ENCODE results near the gene IL3RA.
A peak's percentile ranks its signal among the peaks of the same experiment; 100 is the strongest.

The IL3RA gene

DNA sequence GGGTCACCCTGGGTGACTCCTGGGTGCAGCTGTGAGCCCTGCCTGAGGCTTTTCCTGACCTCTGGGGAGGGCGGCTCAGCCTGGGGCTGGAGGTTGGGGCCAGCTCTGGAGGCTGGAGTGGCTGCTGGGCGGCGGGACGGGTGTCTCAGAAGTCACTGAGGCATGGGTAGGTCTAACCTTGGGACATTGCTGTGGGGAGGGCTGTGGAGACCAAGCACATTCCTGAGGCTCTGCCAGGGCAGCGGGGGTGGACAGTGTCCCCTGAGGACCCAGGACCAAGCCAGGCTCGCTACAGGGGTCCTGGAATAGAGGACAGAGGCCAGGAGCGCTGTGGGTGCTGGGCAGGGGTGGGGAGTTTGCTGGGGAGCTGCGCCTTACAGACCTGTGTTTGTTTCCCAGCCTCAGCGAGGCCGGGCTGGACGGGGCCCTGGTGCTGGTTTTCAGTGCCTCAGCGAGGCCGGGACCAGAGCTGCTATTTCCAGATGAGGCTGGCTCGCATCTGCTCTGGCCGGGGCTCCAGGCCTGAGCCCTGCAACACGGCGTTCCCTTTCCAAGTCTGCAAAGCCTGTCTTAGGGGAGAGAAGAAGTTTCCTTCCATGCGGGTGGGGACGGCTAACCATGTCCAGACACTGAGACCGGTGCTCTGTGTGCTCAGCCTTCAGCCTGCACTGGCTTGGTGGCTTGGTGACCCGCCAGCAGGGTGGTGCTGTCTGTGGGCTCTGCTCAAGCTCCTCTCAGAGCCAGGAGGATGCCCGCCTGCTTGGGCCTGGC lies 58.3 kb downstream of the IL3RA start:
- Histone ChIP-seq H3K36me3 (replicated peaks in 1 of 2; ENCODE audit: control insufficient read depth in 2 of 2, insufficient read depth in 2 of 2, low read length in 2 of 2) (peaks cover 15 to 45% of the 10 kb centered on the region in 2 donors), H3K4me1 (ENCODE audit: control insufficient read depth in 2 of 2, insufficient read depth in 1 of 2, low read depth in 1 of 2, low read length in 2 of 2) (peaks cover 3 to 9% of the 10 kb centered on the region in 2 donors), H3K27me3 (ENCODE audit: control insufficient read depth in 3 of 3, insufficient read depth in 3 of 3, low read depth in 1 of 3, low read length in 3 of 3) (no peaks in the 10 kb centered on the region), H2BK5ac (ENCODE audit: low read length) (peak overlapping the region; percentile 24), H3K27ac (replicated peaks; ENCODE audit: low read length) (no peak overlapping the region), H2AK5ac (ENCODE audit: low read depth, low read length) (peak overlapping the region; percentile 63), H2BK12ac (ENCODE audit: low read length) (no peak overlapping the region), H3K4ac (ENCODE audit: low read length) (no peak overlapping the region), H3K4me3 (ENCODE audit: low read length in 2 of 2) (no peak overlapping the region), H4K91ac (ENCODE audit: low read depth, low read length, poor library complexity) (no peak overlapping the region), H3K14ac (ENCODE audit: low read length) (peak overlapping the region; percentile 71), H2AFZ (ENCODE audit: low read length) (no peak overlapping the region), H3K79me1 (ENCODE audit: low read depth, low read length) (peaks cover 21% of the 10 kb centered on the region), H2BK120ac (ENCODE audit: low read depth, low read length) (peak overlapping the region; percentile 41), H3K4me2 (ENCODE audit: insufficient read depth, low read length, poor library complexity, severe bottlenecking) (peak overlapping the region; percentile 11), H3K18ac (ENCODE audit: low read length) (no peak overlapping the region), H3K23ac (ENCODE audit: low read depth, low read length, poor library complexity) (peak overlapping the region; percentile 80), H2BK15ac (ENCODE audit: low read length) (no peak overlapping the region), H3K9ac (ENCODE audit: low read depth, low read length, poor library complexity) (peak overlapping the region; percentile 60), H4K8ac (ENCODE audit: low read depth, low read length) (no peak overlapping the region), H3K9me3 (replicated peaks in 1 of 2; ENCODE audit: control insufficient read depth in 2 of 2, insufficient read depth in 1 of 2, low read depth in 1 of 2, low read length in 2 of 2) (no peaks in the 10 kb centered on the region)
- whole genome bisulfite sequencing, 2 donors (ENCODE audit: extremely low coverage in 2 of 2, insufficient read length in 2 of 2, insufficient replicate concordance in 1 of 2), result no CpG with 5 or more reads among the region's 22 CpGs
- DNase-seq (ENCODE audit: low spot score), result no peak

DNA sequence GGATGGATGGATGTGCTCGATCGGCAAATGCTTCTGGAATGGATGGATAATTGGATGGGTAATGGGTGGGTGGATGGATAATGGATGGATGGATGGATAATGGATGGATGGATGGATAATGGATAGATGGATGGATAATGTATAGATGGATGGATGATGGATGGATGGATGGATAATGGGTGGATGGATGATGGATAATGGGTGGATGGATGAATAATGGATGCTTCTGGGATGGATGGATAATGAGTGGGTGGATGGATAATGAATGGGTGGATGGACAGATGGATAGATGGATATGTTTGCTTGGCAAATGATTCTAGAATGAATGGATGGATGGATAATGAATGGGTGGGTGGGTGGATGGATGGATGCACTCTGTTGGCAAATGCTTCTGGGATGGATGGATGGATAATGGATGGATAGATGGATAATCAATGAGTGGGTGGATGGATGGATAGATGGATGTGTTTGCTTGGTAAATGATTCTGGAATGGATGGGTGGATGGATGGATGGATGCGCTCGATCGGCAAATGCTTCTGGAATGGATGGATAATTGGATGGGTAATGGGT lies 59.1 kb downstream of the IL3RA start:
- Histone ChIP-seq H2BK15ac (ENCODE audit: low read length) (no peak overlapping the region), H2AK5ac (ENCODE audit: low read depth, low read length) (no peak overlapping the region), H4K8ac (ENCODE audit: low read depth, low read length) (no peak overlapping the region), H3K18ac (ENCODE audit: low read length) (no peak overlapping the region), H3K4ac (ENCODE audit: low read length) (no peak overlapping the region), H3K27me3 (ENCODE audit: control insufficient read depth in 3 of 3, insufficient read depth in 3 of 3, low read depth in 1 of 3, low read length in 3 of 3) (no peaks in the 10 kb centered on the region), H3K14ac (ENCODE audit: low read length) (no peak overlapping the region), H2BK12ac (ENCODE audit: low read length) (no peak overlapping the region), H2BK120ac (ENCODE audit: low read depth, low read length) (no peak overlapping the region), H2AFZ (ENCODE audit: low read length) (no peak overlapping the region), H3K4me3 (ENCODE audit: low read length in 2 of 2) (no peak overlapping the region), H4K91ac (ENCODE audit: low read depth, low read length, poor library complexity) (no peak overlapping the region), H3K4me1 (ENCODE audit: control insufficient read depth in 2 of 2, insufficient read depth in 1 of 2, low read depth in 1 of 2, low read length in 2 of 2) (peaks cover 3 to 9% of the 10 kb centered on the region in 2 donors), H3K9ac (ENCODE audit: low read depth, low read length, poor library complexity) (no peak overlapping the region), H3K9me3 (replicated peaks in 1 of 2; ENCODE audit: control insufficient read depth in 2 of 2, insufficient read depth in 1 of 2, low read depth in 1 of 2, low read length in 2 of 2) (peaks cover 0 to 2% of the 10 kb centered on the region in 2 donors), H3K27ac (replicated peaks; ENCODE audit: low read length) (no peak overlapping the region), H2BK5ac (ENCODE audit: low read length) (no peak overlapping the region), H3K79me1 (ENCODE audit: low read depth, low read length) (peaks cover 21% of the 10 kb centered on the region), H3K36me3 (replicated peaks in 1 of 2; ENCODE audit: control insufficient read depth in 2 of 2, insufficient read depth in 2 of 2, low read length in 2 of 2) (peaks cover 13 to 43% of the 10 kb centered on the region in 2 donors), H3K23ac (ENCODE audit: low read depth, low read length, poor library complexity) (no peak overlapping the region), H3K4me2 (ENCODE audit: insufficient read depth, low read length, poor library complexity, severe bottlenecking) (no peak overlapping the region)
- no CpG with 5 or more reads among the region's 5 CpGs for WGBS, 2 donors (ENCODE audit: extremely low coverage in 2 of 2, insufficient read length in 2 of 2, insufficient replicate concordance in 1 of 2)
- no peak for DNase-seq (ENCODE audit: low spot score)

DNA sequence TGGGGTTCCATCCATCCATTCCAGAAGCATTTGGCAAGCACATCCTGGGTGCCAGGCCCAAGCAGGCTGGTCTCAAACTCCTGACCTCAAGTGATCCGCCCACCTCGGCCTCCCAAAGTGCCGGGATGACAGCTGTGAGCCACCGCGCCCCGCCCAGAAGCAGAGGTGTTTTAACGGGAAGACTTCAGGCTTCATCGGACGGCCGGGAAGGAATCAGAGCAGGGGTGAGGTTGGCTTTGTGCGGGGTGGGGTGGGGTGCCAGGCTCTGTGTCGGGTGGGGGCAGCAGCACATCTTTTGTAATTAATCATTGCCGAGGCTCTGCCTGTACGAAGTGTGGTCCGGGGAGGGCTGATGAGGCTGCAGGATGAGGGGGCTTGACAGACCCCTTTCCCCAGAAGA lies 60.4 kb downstream of the IL3RA start:
- H4K8ac ChIP-seq (ENCODE audit: low read depth, low read length), result no peak overlapping the region
- no peak overlapping the region for H2BK12ac ChIP-seq (ENCODE audit: low read length)
- no peak overlapping the region for H3K18ac ChIP-seq (ENCODE audit: low read length)
- no CpG with 5 or more reads among the region's 15 CpGs for WGBS, 2 donors (ENCODE audit: extremely low coverage in 2 of 2, insufficient read length in 2 of 2, insufficient replicate concordance in 1 of 2)
- H3K4me2 ChIP-seq (ENCODE audit: insufficient read depth, low read length, poor library complexity, severe bottlenecking), result no peak overlapping the region
- no peak overlapping the region for H3K4ac ChIP-seq (ENCODE audit: low read length)
- no peak overlapping the region for H3K9ac ChIP-seq (ENCODE audit: low read depth, low read length, poor library complexity)
- no peaks in the 10 kb centered on the region for H3K27me3 ChIP-seq (ENCODE audit: control insufficient read depth in 3 of 3, insufficient read depth in 3 of 3, low read depth in 1 of 3, low read length in 3 of 3)
- H2BK120ac ChIP-seq (ENCODE audit: low read depth, low read length), result no peak overlapping the region
- no peak overlapping the region for H2BK5ac ChIP-seq (ENCODE audit: low read length)
- H3K14ac ChIP-seq (ENCODE audit: low read length), result no peak overlapping the region
- H3K27ac ChIP-seq (replicated peaks; ENCODE audit: low read length), result no peak overlapping the region
- H3K9me3 ChIP-seq (replicated peaks in 1 of 2; ENCODE audit: control insufficient read depth in 2 of 2, insufficient read depth in 1 of 2, low read depth in 1 of 2, low read length in 2 of 2), result peaks cover 0 to 2% of the 10 kb centered on the region in 2 donors
- H2AK5ac ChIP-seq (ENCODE audit: low read depth, low read length), result no peak overlapping the region
- H2AFZ ChIP-seq (ENCODE audit: low read length), result no peak overlapping the region
- peaks cover 17% of the 10 kb centered on the region for H3K79me1 ChIP-seq (ENCODE audit: low read depth, low read length)
- DNase-seq (ENCODE audit: low spot score), result no peak
- H2BK15ac ChIP-seq (ENCODE audit: low read length), result no peak overlapping the region
- H3K36me3 ChIP-seq (replicated peaks in 1 of 2; ENCODE audit: control insufficient read depth in 2 of 2, insufficient read depth in 2 of 2, low read length in 2 of 2), result peaks cover 17 to 49% of the 10 kb centered on the region in 2 donors
- no peak overlapping the region for H4K91ac ChIP-seq (ENCODE audit: low read depth, low read length, poor library complexity)
- no peak overlapping the region for H3K23ac ChIP-seq (ENCODE audit: low read depth, low read length, poor library complexity)
- peaks cover 0 to 6% of the 10 kb centered on the region in 2 donors for H3K4me1 ChIP-seq (ENCODE audit: control insufficient read depth in 2 of 2, insufficient read depth in 1 of 2, low read depth in 1 of 2, low read length in 2 of 2)
- H3K4me3 ChIP-seq (ENCODE audit: low read length in 2 of 2), result no peak overlapping the region

DNA sequence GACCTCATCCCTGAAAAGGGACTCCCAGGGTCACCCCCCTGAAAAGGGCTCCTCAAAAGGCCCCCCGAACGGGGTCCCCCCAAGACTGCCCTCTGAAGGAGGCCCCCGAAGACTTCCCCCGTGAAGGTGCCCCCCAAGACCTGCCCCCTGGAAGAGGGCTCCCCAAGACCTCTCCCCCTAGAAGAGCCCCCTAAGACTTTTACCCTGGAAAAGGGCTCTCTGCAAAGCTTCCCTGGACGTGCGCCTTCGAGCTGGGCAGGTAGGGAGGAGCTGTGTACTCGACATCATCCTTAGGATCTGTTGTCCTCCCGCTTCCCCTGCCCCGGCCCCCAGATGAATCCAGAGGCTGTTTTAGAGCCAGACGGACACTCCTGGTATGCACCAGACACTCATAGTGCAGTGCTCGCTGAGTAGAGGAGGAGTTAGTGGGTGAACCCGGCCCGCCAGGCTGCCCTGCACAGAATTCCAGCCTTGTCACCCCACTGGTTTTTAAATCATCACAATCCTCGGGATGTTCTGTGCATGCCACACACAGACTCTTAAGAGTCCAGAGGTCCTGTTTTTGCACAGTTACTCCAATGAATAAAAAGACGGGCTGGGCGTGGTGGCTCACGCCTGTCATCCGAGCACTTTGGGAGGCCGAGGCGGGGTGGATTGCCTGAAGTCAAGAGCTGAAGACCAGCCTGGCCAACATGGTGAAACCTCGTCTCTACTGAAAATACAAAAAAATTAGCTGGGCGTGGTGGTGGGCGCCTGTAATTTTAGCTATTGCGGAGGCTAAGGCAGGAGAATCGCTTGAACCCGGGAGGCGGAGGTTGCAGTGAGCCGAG lies 61.1 kb downstream of the IL3RA start:
- H3K79me1 ChIP-seq (ENCODE audit: low read depth, low read length), result peaks cover 18% of the 10 kb centered on the region
- no peak overlapping the region for H2BK12ac ChIP-seq (ENCODE audit: low read length)
- WGBS, 2 donors (ENCODE audit: extremely low coverage in 2 of 2, insufficient read length in 2 of 2, insufficient replicate concordance in 1 of 2), result no CpG with 5 or more reads among the region's 29 CpGs
- H3K18ac ChIP-seq (ENCODE audit: low read length), result no peak overlapping the region
- peaks cover 0 to 2% of the 10 kb centered on the region in 2 donors for H3K9me3 ChIP-seq (replicated peaks in 1 of 2; ENCODE audit: control insufficient read depth in 2 of 2, insufficient read depth in 1 of 2, low read depth in 1 of 2, low read length in 2 of 2)
- H3K36me3 ChIP-seq (replicated peaks in 1 of 2; ENCODE audit: control insufficient read depth in 2 of 2, insufficient read depth in 2 of 2, low read length in 2 of 2), result peaks cover 19 to 51% of the 10 kb centered on the region in 2 donors
- no peak overlapping the region for H3K9ac ChIP-seq (ENCODE audit: low read depth, low read length, poor library complexity)
- H2BK15ac ChIP-seq (ENCODE audit: low read length), result no peak overlapping the region
- no peak overlapping the region for H4K8ac ChIP-seq (ENCODE audit: low read depth, low read length)
- no peak overlapping the region for H2AFZ ChIP-seq (ENCODE audit: low read length)
- no peak overlapping the region for H3K14ac ChIP-seq (ENCODE audit: low read length)
- H2AK5ac ChIP-seq (ENCODE audit: low read depth, low read length), result no peak overlapping the region
- H3K4ac ChIP-seq (ENCODE audit: low read length), result no peak overlapping the region
- no peak overlapping the region for H2BK120ac ChIP-seq (ENCODE audit: low read depth, low read length)
- H3K27ac ChIP-seq (replicated peaks; ENCODE audit: low read length), result no peak overlapping the region
- no peak overlapping the region for H4K91ac ChIP-seq (ENCODE audit: low read depth, low read length, poor library complexity)
- no peak overlapping the region for H3K4me3 ChIP-seq (ENCODE audit: low read length in 2 of 2)
- H3K4me2 ChIP-seq (ENCODE audit: insufficient read depth, low read length, poor library complexity, severe bottlenecking), result no peak overlapping the region
- DNase-seq (ENCODE audit: low spot score), result no peak
- no peak overlapping the region for H3K23ac ChIP-seq (ENCODE audit: low read depth, low read length, poor library complexity)
- no peaks in the 10 kb centered on the region for H3K27me3 ChIP-seq (ENCODE audit: control insufficient read depth in 3 of 3, insufficient read depth in 3 of 3, low read depth in 1 of 3, low read length in 3 of 3)
- peaks cover 0 to 6% of the 10 kb centered on the region in 2 donors for H3K4me1 ChIP-seq (ENCODE audit: control insufficient read depth in 2 of 2, insufficient read depth in 1 of 2, low read depth in 1 of 2, low read length in 2 of 2)
- H2BK5ac ChIP-seq (ENCODE audit: low read length), result no peak overlapping the region

All from neuronal stem cell (in vitro differentiated cells).